ENCODE results near the gene ALK. TPM values are rescaled to one million over a fixed set of nuclear protein-coding genes. Genes with fewer than 3 reads are reported as not detected.

Gene ALK
- polyA plus RNA-seq (ENCODE audit: insufficient read length in 12 of 12) = 1 to 10 TPM in 1 of 12 donors, under 1 TPM in 10, not detected in 1; 0.03 to 1.6 (median 0.12) TPM
- long read RNA-seq, donor 1 = 0 reads
- long read RNA-seq, donor 2 = 0 reads
- long read RNA-seq, donor 3 = 0 reads
- long read RNA-seq, donor 4 = 0 reads
- long read RNA-seq, donor 5 = 0 reads
- long read RNA-seq, donor 6 = 0 reads
- long read RNA-seq, donor 7 = 0 reads
- long read RNA-seq, donor 8 = 0 reads
- long read RNA-seq, donor 9 = 0 reads
- long read RNA-seq, donor 10 = 0 reads
- long read RNA-seq, donor 11 = 0 reads

GRCh38 chr2:29921560-29921915, at the start of gene ALK:
TSS of gene ALK (minus strand) at chr2:29921586. CDS start at chr2:29920659, 927 bp downstream.
- DNase-seq = peak; percentile 73

- DNase-seq = no peak
Observed at GRCh38 chr2:29966266-29966665, 44.9 kb upstream of the ALK start.

GRCh38 chr2:29963972-29964570, 42.7 kb upstream of the ALK start:
- DNase-seq = no peak

GRCh38 chr2:29962922-29963321, 41.5 kb upstream of the ALK start:
- no peak for DNase-seq

GRCh38 chr2:29954316-29954715, 32.9 kb upstream of the ALK start:
- DNase-seq = no peak

GRCh38 chr2:29952973-29953372, 31.6 kb upstream of the ALK start:
- no peak for DNase-seq

- DNase-seq = no peak
Observed at GRCh38 chr2:29951576-29951975, 30.2 kb upstream of the ALK start.

GRCh38 chr2:29950481-29950880, 29.1 kb upstream of the ALK start:
- DNase-seq = no peak

- DNase-seq = no peak
Observed at GRCh38 chr2:29949042-29949441, 27.7 kb upstream of the ALK start.

GRCh38 chr2:29946505-29946904, 25.1 kb upstream of the ALK start:
- no peak for DNase-seq

- no peak for DNase-seq
Observed at GRCh38 chr2:29942711-29943110, 21.3 kb upstream of the ALK start.

GRCh38 chr2:29940706-29941105, 19.3 kb upstream of the ALK start:
- DNase-seq = peak; percentile 85

GRCh38 chr2:29936020-29936419, 14.6 kb upstream of the ALK start:
- no peak for DNase-seq

GRCh38 chr2:29931818-29932217, 10.4 kb upstream of the ALK start:
- no peak for DNase-seq

- peak; percentile 61 for DNase-seq
Observed at GRCh38 chr2:29923110-29923721, 1.8 kb upstream of the ALK start.

- DNase-seq = no peak
Observed at GRCh38 chr2:29922605-29923004, 1.2 kb upstream of the ALK start.

- DNase-seq = no peak
Observed at GRCh38 chr2:29920631-29921559, 491 bp downstream of the ALK start.

GRCh38 chr2:29920130-29920577, 1.2 kb downstream of the ALK start:
- peak; percentile 72 for DNase-seq

- DNase-seq = no peak
Observed at GRCh38 chr2:29918941-29919340, 2.4 kb downstream of the ALK start.

GRCh38 chr2:29917781-29918180, 3.6 kb downstream of the ALK start:
- no peak for DNase-seq

GRCh38 chr2:29916571-29916970, 4.8 kb downstream of the ALK start:
- DNase-seq = no peak

- DNase-seq = no peak
Observed at GRCh38 chr2:29910960-29911359, 10.4 kb downstream of the ALK start.
